Omental fat pad (tissue), 4 donors: ENCODE results near the gene IPCEF1. TPM values are rescaled to one million over a fixed set of nuclear protein-coding genes. Genes with fewer than 3 reads are reported as not detected.

ENCODE experiments used
- ATAC-seq: fragments of 150-250 bp; one replicate; pipeline ENCODE4 v1.9.1; 2016; ENCODE audit warnings: mild to moderate bottlenecking, moderate library complexity; ENCODE audit not compliant: low FRiP score
- DNase-seq: peaks from one replicate; pipeline ENCODE4 v3.0.0-alpha.2; 2019; ENCODE audit warnings: low spot score
- total RNA-seq, 4 donors: library from RNA; depleted of rRNA; stranded (reverse); fragments of >200 nt; gene quantifications; one replicate each; pipeline ENCODE4 v1.1.0, GENCODE V29; 2016
- TF ChIP-seq, protein P1 (sequence below), 3 donors: fragments of 450-650 bp; IDR thresholded peaks; one replicate each; pipeline ENCODE4 v1.5.1; 2016 to 2017; ENCODE audit warnings: antibody characterized with exemption in 3 of 3, mild to moderate bottlenecking in 3 of 3, moderate library complexity in 2 of 3

The IPCEF1 gene
- total RNA-seq, 4 donors from 2014 or later: 0.84 to 9.2 (median 2.7) TPM

- no peak for DNase-seq
- ATAC-seq: no peak
- TF ChIP-seq, protein P1, sequence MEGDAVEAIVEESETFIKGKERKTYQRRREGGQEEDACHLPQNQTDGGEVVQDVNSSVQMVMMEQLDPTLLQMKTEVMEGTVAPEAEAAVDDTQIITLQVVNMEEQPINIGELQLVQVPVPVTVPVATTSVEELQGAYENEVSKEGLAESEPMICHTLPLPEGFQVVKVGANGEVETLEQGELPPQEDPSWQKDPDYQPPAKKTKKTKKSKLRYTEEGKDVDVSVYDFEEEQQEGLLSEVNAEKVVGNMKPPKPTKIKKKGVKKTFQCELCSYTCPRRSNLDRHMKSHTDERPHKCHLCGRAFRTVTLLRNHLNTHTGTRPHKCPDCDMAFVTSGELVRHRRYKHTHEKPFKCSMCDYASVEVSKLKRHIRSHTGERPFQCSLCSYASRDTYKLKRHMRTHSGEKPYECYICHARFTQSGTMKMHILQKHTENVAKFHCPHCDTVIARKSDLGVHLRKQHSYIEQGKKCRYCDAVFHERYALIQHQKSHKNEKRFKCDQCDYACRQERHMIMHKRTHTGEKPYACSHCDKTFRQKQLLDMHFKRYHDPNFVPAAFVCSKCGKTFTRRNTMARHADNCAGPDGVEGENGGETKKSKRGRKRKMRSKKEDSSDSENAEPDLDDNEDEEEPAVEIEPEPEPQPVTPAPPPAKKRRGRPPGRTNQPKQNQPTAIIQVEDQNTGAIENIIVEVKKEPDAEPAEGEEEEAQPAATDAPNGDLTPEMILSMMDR (IDR thresholded peaks at IDR 0.05): no peak
Measured at GRCh38 chr6:154363821-154364220, 7.2 kb upstream of the IPCEF1 start.

GRCh38 chr6:154361476-154361875, 4.9 kb upstream of the IPCEF1 start:
- no peak for ATAC-seq
- TF ChIP-seq, protein P1 (IDR thresholded peaks at IDR 0.05): no peak
- no peak for DNase-seq

DNA sequence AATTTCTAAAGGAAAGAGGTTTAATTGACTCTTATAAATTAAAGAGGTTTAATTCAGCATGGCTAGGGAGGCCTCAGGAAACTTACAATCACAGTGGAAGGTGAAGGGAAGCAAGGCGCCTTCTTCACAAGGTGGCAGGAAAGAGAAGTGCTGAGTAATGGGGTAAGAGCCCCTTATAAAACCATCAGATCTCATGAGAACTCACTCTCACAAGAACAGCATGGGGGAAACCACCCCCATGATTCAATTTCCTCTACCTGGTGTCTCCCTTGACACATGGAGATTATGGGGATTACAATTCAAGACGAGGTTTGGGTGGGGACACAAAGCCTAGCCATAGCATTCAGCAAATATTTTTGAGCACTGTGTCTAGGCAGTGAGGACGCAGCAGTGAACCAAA, 3.9 kb upstream of the IPCEF1 start:
- ATAC-seq: no peak

GRCh38 chr6:154359679-154360078, 3.1 kb upstream of the IPCEF1 start:
- TF ChIP-seq, protein P1 (IDR thresholded peaks at IDR 0.05): no peak
- ATAC-seq (no peak), DNase-seq (no peak)

More for the DNA sequence above, 3.9 kb upstream of the IPCEF1 start:
- TF ChIP-seq, protein P1 (IDR thresholded peaks at IDR 0.05): no peak
- no peak for DNase-seq

DNA sequence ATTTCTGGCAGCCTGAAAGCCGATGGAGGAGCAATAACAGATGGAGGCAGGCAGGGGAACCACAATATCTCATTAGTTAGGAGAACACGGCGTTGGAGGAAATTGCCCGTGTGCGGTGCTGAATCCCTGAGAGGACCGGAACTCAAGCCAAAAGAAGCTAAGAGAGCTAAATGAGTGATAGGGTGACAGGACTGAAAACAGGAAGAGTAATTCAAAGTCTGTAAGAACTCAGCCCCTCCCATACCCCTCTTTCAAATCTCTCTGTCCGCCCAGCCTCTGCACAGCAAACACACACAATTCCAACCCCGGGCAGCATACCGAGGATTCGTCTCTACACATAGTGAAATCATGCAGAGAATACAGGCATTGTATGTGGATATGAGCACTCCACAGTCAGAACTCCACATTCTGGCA, 2.6 kb upstream of the IPCEF1 start:
- no peak for DNase-seq
- no peak for ATAC-seq
- TF ChIP-seq, protein P1 (IDR thresholded peaks at IDR 0.05): no peak

DNA sequence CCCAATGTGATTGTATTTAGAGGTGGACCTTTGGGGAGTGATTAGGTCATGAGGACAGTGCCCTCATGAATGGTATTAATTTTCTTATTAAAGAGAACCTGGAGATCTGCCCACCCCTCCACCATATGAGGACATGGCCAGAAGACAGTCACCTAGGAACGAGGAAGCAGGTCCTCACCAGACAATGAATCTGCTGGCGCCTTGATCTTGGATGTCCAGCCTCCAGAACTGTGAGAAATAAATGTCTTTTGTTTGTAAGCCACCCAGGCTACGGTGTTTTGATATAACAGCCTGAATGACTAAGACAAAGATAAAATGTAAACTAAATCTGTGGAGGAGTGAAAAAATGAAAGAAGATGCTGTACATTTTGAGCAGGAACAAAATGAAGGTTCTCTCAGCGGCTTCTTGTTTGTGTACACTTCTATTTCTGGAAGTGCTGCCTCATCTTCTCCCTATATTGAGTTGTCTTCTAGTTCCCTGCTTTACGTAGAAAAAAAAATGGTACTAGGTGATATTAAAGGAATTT, 1.5 kb upstream of the IPCEF1 start:
- ATAC-seq: no peak
- TF ChIP-seq, protein P1 (IDR thresholded peaks at IDR 0.05): no peak
- no peak for DNase-seq

- DNase-seq: no peak
- no peak for ATAC-seq
- TF ChIP-seq, protein P1 (IDR thresholded peaks at IDR 0.05): no peak
Measured at GRCh38 chr6:154356113-154356512, 490 bp downstream of the IPCEF1 start.
